ENCODE data around the gene RBBP4.

- TF ChIP-seq ZFX (IDR thresholded peaks at IDR 0.05), result no peak
- TF ChIP-seq, protein P1, sequence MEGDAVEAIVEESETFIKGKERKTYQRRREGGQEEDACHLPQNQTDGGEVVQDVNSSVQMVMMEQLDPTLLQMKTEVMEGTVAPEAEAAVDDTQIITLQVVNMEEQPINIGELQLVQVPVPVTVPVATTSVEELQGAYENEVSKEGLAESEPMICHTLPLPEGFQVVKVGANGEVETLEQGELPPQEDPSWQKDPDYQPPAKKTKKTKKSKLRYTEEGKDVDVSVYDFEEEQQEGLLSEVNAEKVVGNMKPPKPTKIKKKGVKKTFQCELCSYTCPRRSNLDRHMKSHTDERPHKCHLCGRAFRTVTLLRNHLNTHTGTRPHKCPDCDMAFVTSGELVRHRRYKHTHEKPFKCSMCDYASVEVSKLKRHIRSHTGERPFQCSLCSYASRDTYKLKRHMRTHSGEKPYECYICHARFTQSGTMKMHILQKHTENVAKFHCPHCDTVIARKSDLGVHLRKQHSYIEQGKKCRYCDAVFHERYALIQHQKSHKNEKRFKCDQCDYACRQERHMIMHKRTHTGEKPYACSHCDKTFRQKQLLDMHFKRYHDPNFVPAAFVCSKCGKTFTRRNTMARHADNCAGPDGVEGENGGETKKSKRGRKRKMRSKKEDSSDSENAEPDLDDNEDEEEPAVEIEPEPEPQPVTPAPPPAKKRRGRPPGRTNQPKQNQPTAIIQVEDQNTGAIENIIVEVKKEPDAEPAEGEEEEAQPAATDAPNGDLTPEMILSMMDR (conservative IDR thresholded peaks at IDR 0.05), result no peak
These were observed 82.7 kb downstream of the RBBP4 start for GRCh38 chr1:32733582-32734321.
